ENCODE results near the gene SLC1A7.

SLC1A7 gene

GRCh38 chr1:53076721-53077598, 65.5 kb downstream of the SLC1A7 start:
- no peak for DNase-seq (ENCODE audit: low read depth in 2 of 2)

GRCh38 chr1:53076165-53076564, 66.3 kb downstream of the SLC1A7 start:
- DNase-seq (ENCODE audit: low read depth in 2 of 2), result no peak

DNA sequence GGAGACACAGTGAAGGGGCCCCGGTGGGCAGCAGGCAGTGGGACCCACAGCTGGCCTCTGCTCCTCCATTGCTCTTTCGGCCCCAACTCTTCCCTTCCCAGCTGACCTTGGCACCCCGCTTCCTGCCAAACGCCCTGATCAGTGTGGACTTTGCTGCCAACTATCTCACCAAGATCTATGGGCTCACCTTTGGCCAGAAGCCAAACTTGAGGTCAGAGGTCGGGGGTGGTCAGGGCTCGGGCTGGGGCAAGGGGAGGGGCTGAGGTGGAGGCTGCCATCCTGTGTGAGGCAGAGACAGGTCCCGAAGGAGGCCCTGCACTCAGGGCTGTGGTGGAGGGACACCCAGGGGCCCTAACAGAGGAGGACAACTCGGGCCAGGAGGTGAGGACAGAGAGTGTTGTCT, 66.7 kb downstream of the SLC1A7 start:
- no peak for DNase-seq (ENCODE audit: low read depth in 2 of 2)

GRCh38 chr1:53075206-53075605, 67.2 kb downstream of the SLC1A7 start:
- no peak for DNase-seq (ENCODE audit: low read depth in 2 of 2)

DNA sequence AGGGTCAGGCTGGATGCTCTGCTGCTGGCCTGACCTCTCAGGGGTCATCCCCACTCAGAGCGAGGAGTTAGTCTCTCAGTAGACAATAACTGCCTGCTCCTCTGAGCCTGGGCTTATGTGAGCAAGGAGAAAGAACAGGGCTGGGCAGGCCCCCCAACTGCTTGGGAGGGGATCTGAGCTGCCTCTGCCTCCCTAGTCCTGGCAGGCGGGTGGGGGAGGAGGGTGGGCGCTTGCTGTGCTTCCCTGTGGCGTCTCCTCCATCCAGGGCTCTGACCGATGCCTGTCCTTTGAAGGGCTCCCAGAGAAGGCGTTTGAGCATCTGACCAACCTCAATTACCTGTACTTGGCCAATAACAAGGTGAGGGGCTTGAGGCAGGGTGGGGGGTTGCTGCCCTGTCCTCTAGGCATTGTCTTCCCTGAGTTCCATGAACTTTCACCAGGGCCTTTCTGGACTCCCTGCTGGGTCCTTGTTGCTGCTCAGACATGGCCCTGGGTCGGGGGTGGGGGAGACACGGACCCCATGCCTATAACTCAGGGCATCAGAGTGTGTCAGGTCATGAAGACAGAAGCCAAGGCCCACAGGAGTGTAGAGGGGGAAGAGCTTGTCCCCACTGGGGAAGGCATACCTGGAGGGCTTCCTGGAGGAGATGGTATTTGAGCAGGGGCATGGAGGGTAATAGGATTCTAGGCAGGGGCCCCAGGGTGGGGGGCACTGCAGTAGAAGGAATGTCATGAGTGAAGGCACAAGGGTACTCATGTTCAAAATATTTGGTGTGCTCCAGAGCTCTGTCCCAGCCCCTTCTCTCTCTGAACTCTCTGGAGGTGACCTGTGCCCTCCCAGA, 67.9 kb downstream of the SLC1A7 start:
- no peak for DNase-seq (ENCODE audit: low read depth in 2 of 2)

GRCh38 chr1:53073868-53074311, 68.5 kb downstream of the SLC1A7 start:
- no peak for DNase-seq (ENCODE audit: low read depth in 2 of 2)

DNA sequence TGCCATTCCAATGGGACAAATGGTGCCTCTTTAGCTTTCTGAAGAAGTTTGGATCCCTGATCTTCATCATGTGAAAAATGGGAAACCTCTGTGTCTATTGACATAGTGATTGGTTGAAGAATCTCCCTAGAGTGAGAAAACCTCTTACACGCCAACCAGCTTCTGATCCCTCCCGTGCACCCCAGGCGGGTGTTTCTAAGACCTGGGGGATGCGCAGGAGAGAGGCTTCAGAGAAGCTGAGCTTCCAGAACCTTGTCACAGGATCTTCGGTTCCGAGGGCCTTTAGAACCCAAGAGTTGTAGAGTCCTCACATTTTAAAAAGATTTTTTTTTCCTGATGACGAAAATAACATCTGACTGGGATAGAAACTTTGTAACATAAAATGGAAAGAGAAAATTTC, 69.2 kb downstream of the SLC1A7 start:
- DNase-seq (ENCODE audit: low read depth in 2 of 2), result no peak

GRCh38 chr1:53071915-53072314, 70.5 kb downstream of the SLC1A7 start:
- DNase-seq (ENCODE audit: low read depth in 2 of 2), result no peak

- DNase-seq (ENCODE audit: low read depth in 2 of 2), result no peak
Measured at GRCh38 chr1:53071167-53071865, 71.1 kb downstream of the SLC1A7 start.

DNA sequence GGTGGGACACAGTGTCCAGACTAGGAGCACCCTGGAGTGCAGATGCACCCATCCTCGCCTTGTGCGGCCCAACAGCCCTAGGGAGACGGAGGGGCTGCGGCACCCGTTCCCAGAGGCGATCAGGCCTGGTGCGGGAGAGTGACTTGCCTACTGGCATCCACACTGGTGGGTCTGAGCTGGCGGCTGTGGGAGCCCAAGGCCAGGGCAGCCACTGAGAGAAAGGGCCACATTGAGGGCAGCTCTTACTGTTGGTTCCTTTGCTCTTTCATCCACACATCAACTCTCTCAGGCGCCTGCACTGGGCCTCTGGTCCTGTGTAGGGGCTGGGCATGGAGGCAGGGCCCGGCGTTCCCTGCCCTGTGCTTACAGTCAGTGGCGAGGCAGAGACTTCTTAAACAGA, 71.8 kb downstream of the SLC1A7 start:
- DNase-seq (ENCODE audit: low read depth in 2 of 2), result no peak

DNA sequence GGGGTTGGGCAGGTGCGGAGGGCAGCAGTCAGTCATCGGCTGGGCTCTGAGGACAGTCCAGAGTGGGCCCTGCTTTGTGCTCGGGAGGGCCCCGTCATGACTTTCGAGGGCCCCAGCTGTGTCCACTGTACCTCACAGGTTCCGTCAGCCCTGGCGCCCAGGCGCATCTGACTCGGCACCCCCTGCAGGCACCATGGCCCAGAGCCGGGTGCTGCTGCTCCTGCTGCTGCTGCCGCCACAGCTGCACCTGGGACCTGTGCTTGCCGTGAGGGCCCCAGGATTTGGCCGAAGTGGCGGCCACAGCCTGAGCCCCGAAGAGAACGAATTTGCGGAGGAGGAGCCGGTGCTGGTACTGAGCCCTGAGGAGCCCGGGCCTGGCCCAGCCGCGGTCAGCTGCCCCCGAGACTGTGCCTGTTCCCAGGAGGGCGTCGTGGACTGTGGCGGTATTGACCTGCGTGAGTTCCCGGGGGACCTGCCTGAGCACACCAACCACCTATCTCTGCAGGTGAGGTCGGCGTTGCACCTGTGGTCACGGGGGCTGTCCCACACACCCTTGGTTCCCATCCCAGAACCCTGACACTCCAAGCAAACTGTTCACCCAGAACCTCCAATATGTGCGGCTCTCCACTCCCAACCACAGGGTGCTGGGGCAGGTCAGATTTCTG, 72.6 kb downstream of the SLC1A7 start:
- DNase-seq (ENCODE audit: low read depth in 2 of 2), result no peak

GRCh38 chr1:53069265-53069662, 73.2 kb downstream of the SLC1A7 start:
- DNase-seq (ENCODE audit: low read depth in 2 of 2), result no peak

DNA sequence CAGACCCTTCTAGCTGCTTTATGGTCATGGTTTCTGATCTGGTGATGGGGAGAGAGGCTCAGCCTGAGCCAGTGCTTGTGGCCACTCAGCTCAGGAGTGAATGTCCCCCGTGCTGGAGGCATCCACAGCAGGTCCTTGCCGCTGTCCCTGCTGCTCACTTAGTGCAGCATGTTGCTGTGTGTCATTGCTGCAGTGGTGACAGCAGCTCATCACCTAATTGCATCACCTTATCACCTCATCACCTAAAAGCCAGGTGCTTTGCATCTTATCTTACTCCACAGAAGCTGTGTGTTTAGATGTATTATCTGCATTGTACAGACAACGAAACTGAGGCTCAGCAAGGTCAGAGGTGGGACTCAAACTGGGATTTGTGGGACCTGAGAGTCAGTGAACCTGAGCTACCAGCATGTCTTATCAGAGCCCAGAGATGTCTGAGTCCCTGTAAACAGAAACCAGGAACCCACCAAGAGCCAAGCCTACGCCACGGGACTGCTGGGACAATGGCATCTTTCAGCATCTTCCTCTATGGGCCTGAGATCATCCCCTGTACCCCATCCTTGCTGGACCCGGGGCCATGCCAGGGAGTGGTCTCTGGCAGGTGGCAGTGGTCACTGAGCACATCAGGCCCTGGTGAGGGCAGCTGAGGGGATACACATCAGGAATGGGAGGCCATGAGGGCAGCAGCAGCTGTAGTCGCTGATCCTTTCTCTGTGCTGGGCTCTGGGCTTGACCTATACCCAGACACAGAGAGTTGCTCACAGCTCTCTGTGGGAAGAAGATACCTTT, 73.9 kb downstream of the SLC1A7 start:
- no peak for DNase-seq (ENCODE audit: low read depth in 2 of 2)

- DNase-seq (ENCODE audit: low read depth in 2 of 2), result no peak
Measured at GRCh38 chr1:53067886-53068285, 74.6 kb downstream of the SLC1A7 start.

DNA sequence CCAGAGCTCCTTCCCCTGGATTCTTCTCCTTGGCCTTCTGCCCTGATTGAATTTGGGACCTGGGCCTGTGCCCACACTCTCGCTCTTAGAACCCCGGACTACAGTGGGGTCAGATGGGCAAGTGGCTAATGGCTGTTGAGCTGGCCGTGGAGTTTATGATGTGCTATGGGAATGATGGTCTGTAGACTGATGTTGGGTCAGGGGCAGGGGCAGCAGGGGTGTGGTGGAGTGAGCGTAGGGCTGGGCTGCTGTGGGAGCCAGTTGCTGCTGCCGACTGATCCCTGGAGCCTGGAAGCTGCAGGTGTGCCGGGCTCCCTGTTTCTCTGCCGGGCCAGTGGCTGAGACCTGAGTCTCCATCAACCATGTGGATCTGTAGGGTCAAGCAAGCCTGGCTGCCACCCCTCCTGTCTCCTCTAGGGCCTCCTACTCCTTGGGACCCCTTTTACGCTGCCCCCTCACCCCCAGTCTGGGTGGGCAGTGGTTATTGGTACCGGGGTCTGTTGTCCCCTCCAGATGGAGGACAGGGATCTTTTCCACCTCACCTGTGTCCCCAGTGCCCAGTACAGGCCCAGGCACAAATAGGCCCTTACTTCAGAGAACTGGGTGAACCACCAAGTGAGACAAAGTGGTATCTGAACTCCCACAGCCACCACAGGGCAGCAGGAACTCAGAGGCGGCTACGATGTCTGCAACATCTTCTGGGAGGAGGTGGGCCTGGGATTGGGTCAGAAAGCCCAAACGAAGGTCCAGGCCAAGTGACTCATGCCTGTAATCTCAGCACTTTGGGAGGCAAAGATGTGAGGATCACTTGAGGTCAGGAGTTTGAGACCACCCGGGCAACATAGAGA, 75.3 kb downstream of the SLC1A7 start:
- DNase-seq (ENCODE audit: low read depth in 2 of 2), result no peak

DNA sequence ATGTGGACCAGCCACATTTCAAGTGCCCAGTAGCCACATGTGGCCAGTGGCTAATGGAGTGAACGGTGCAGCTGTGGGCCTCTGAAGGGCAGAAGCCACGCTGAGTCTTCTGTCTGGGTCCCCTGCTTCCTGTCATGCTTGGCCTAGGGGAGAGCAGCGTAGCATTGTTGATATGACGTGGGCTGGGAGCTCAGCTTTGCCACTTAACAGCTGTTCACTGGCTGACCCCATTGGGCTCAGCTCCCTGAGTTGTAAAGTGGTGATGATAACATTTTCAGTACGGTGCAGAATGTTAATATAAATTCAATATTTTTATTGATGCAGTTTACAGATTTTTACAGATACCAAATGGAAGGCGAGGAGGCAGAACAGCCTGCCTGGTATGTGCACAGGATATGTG, 76.0 kb downstream of the SLC1A7 start:
- no peak for DNase-seq (ENCODE audit: low read depth in 2 of 2)

- no peak for DNase-seq (ENCODE audit: low read depth in 2 of 2)
Measured at GRCh38 chr1:53065391-53065790, 77.0 kb downstream of the SLC1A7 start.

DNA sequence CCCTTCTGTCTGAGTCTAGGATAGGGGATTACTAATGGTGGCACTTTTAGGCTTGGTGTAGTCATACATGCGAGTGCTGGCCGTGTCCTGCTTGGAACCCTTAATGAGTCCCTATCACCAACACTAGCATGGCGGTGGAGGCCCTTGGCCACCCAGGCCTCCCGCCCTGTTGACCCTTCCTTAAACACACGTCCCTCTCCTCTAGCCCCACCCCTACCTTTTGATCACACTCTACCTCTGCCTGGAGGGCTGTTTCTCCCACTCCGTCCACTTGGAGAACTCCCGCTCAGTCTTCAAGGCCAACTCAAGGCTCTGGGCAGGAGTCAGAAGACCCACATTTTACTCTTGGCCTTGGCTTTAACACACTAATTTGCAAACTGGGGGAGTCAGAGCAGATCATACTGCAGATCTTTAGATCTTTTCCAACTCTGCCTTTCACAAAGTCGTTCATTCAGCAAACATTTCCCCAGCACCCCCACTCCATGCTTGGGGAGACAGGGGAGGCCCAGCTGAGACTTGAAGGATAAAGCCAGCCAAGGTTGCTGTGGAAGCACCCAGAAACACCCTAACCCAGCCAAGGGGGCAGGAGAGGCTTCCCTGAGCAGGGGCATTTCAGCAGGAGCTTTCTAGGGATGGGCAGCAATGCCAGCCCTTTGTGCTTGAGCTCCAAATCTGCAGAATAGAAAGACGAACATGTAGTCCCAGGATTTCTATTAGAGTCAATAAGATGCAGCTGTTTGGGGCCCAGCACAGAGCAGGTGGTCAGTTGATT, 78.5 kb downstream of the SLC1A7 start:
- no peak for DNase-seq (ENCODE audit: low read depth in 2 of 2)
